ENCODE measurements around the gene PKMYT1. TPM values are rescaled to one million over a fixed set of nuclear protein-coding genes. Genes with fewer than 3 reads are reported as not detected.

The PKMYT1 gene
- polyA plus RNA-seq, 1 of the 3 experiments (the other 2 are of a cell fraction), result 8.5 TPM

DNA sequence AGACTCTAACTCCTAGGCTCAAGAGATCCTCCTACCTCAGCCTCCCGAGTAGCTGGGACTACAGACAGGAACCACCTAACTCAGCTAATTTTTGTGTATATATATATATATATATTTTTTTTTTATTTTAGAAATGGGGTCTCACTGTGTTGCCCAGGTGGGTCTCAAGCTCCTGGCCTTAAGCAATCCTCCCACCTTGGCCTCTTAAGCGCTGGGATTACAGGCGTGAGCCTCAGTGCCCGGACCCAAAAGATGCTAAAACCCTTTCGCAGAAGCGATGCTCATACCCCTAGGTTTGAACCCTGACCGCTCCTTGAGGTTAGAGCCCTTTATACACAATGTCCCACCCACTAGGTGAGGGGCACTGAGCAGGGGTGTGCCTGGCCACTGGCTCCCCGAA, 30.3 kb upstream of the PKMYT1 start:
- H3K9me2 ChIP-seq, result no peaks in the 10 kb centered on the region
- no peaks in the 10 kb centered on the region for H3K9me3 ChIP-seq
- ChIA-PET CTCF (interaction anchor here (1.6 to 8.2 kb wide), 3 partner anchors 10 to 84 kb away, joined by 3 to 72 read pairs (median 10); partner anchors contain the start of genes CLDN6, HCFC1R1, THOC6 and TNFRSF12A), POLR2A (interaction anchor here (1.7 kb wide), 1 partner anchor 10 kb away, joined by 4 read pairs; the partner anchor contains the start of gene TNFRSF12A)
- no peak overlapping the region for H2AFZ ChIP-seq (ENCODE audit: low read depth)
- no peaks in the 10 kb centered on the region for H3K79me2 ChIP-seq (ENCODE audit: insufficient read depth)
- no peaks in the 10 kb centered on the region for H4K20me1 ChIP-seq (ENCODE audit: insufficient read depth)
- no peak overlapping the region for H3K4me2 ChIP-seq
- H3K27me3 ChIP-seq (ENCODE audit: insufficient read depth), result no peaks in the 10 kb centered on the region
- DNase-seq, result no peak
- 88% methylated on average over 7 of the region's 8 CpGs for WGBS (ENCODE audit: low lambda C conversion rate)
- no peak overlapping the region for H3K4me3 ChIP-seq (ENCODE audit: low read depth in 2 of 2, low read length in 1 of 2)
- no peaks in the 10 kb centered on the region for H3F3A ChIP-seq (replicated peaks; ENCODE audit: insufficient read depth)
- H3K4me1 ChIP-seq (ENCODE audit: control insufficient read depth in 1 of 2, insufficient read depth in 2 of 2, low read depth in 1 of 2, low read length in 1 of 2), result no peaks in the 10 kb centered on the region
- H3K9ac ChIP-seq, result no peak overlapping the region
- no peak overlapping the region for H3K27ac ChIP-seq (ENCODE audit: low read depth in 2 of 2, low read length in 1 of 2)
- H3K36me3 ChIP-seq (replicated peaks in 1 of 2; ENCODE audit: control insufficient read depth in 1 of 2, insufficient read depth in 2 of 2, low read length in 1 of 2), result no peaks in the 10 kb centered on the region
- TF ChIP-seq FOXJ3 (CRISPR knock-in tag; IDR thresholded peaks at IDR 0.05) (no peak), CHD2 (IDR thresholded peaks at IDR 0.05; ENCODE audit: low read length, partially characterized antibody) (no peak), RFX5 (IDR thresholded peaks at IDR 0.05; ENCODE audit: low read length) (no peak)

DNA sequence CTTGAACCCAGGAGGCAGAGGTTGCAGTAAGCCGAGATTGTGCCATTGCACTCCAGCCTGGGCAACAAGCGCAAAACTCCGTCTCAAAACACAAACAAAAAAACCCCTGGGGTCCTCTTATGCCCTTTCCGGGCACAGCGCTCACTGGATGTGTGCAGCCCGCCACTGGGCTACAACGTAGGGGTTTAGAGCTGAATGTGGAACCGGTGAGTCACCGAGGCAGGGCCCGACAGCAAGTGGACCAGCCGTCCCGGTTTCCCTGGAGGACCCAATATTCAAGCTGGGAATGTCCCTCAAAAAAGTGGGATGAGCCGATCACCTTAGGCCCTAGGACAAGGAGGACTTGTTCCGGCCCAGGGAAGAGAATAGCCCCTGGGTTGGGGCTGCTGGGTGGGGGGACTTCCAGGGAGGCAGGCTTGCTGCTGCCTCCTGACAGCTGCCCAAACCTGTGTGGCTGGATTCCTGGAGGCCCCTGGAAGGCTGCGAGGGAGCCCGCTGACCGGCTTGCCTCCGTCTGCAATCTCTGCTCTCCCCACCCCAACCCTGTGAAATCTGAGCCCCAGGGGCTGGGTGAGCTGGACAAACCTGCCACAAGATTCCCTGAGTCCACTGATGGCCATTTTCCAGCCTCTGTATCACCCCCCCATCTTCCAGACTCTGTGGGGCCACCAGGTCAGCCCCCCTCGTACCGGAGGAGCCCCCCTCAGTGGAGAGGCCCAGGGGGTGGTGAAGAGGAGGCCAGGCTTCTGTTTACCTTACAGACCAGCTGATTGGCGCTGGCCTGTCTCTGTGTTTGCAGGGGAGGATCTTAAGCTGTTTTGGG, 29.5 kb upstream of the PKMYT1 start:
- Histone ChIP-seq H4K20me1 (ENCODE audit: insufficient read depth) (no peaks in the 10 kb centered on the region), H3K9me3 (no peaks in the 10 kb centered on the region), H3K27me3 (ENCODE audit: insufficient read depth) (no peaks in the 10 kb centered on the region), H3K4me1 (ENCODE audit: control insufficient read depth in 1 of 2, insufficient read depth in 2 of 2, low read depth in 1 of 2, low read length in 1 of 2) (peaks cover 0 to 3% of the 10 kb centered on the region in 2 experiments; a peak in 1 of 4 replicates), H3K36me3 (replicated peaks in 1 of 2; ENCODE audit: control insufficient read depth in 1 of 2, insufficient read depth in 2 of 2, low read length in 1 of 2) (no peaks in the 10 kb centered on the region), H3K4me3 (ENCODE audit: low read depth in 2 of 2, low read length in 1 of 2) (no peak overlapping the region), H2AFZ (ENCODE audit: low read depth) (no peak overlapping the region), H3K79me2 (ENCODE audit: insufficient read depth) (no peaks in the 10 kb centered on the region), H3K4me2 (no peak overlapping the region), H3K9me2 (no peaks in the 10 kb centered on the region), H3F3A (replicated peaks; ENCODE audit: insufficient read depth) (no peaks in the 10 kb centered on the region), H3K27ac (ENCODE audit: low read depth in 2 of 2, low read length in 1 of 2) (no peak overlapping the region), H3K9ac (no peak overlapping the region)
- ChIA-PET POLR2A (interaction anchor here (1.7 kb wide), 1 partner anchor 11 kb away, joined by 4 read pairs; the partner anchor contains the start of gene TNFRSF12A), CTCF (interaction anchor here (0.5 to 8.2 kb wide), 6 partner anchors 11 to 83 kb away, joined by 3 to 72 read pairs (median 4); partner anchors contain the start of genes CLDN6, HCFC1R1, THOC6 and TNFRSF12A)
- DNase-seq, result no peak
- 83% methylated on average over 13 of the region's 21 CpGs for WGBS (ENCODE audit: low lambda C conversion rate)
- TF ChIP-seq RAD21 (IDR thresholded peaks at IDR 0.05; ENCODE audit: low read length) (no peak), CHD2 (IDR thresholded peaks at IDR 0.05; ENCODE audit: low read length, partially characterized antibody) (no peak), JUND (IDR thresholded peaks at IDR 0.05) (no peak), EP300 (IDR thresholded peaks at IDR 0.05; ENCODE audit: borderline replicate concordance in 1 of 2, low read depth in 1 of 2, low read length in 1 of 2) (no peak), NFIC (IDR thresholded peaks at IDR 0.05; ENCODE audit: borderline replicate concordance) (no peak), TEAD4 (IDR thresholded peaks at IDR 0.05; ENCODE audit: borderline replicate concordance, insufficient read depth) (no peak), SIN3A (IDR thresholded peaks at IDR 0.05; ENCODE audit: borderline replicate concordance, low read depth, low read length) (no peak), FOXM1 (IDR thresholded peaks at IDR 0.05; ENCODE audit: low read depth) (no peak), FOXJ3 (CRISPR knock-in tag; IDR thresholded peaks at IDR 0.05) (no peak), EZH2phosphoT487 (IDR thresholded peaks at IDR 0.05; ENCODE audit: borderline replicate concordance, low read depth) (no peak), SMC3 (IDR thresholded peaks at IDR 0.05; ENCODE audit: low read depth, low read length) (no peak)
- TF ChIP-seq, protein P1, sequence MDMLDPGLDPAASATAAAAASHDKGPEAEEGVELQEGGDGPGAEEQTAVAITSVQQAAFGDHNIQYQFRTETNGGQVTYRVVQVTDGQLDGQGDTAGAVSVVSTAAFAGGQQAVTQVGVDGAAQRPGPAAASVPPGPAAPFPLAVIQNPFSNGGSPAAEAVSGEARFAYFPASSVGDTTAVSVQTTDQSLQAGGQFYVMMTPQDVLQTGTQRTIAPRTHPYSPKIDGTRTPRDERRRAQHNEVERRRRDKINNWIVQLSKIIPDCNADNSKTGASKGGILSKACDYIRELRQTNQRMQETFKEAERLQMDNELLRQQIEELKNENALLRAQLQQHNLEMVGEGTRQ (IDR thresholded peaks at IDR 0.05; ENCODE audit: borderline replicate concordance, low read depth, low read length), result no peak
- TF ChIP-seq, protein P2, sequence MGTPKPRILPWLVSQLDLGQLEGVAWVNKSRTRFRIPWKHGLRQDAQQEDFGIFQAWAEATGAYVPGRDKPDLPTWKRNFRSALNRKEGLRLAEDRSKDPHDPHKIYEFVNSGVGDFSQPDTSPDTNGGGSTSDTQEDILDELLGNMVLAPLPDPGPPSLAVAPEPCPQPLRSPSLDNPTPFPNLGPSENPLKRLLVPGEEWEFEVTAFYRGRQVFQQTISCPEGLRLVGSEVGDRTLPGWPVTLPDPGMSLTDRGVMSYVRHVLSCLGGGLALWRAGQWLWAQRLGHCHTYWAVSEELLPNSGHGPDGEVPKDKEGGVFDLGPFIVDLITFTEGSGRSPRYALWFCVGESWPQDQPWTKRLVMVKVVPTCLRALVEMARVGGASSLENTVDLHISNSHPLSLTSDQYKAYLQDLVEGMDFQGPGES (IDR thresholded peaks at IDR 0.05; ENCODE audit: low read depth, low read length), result no peak
- TF ChIP-seq, protein P3, sequence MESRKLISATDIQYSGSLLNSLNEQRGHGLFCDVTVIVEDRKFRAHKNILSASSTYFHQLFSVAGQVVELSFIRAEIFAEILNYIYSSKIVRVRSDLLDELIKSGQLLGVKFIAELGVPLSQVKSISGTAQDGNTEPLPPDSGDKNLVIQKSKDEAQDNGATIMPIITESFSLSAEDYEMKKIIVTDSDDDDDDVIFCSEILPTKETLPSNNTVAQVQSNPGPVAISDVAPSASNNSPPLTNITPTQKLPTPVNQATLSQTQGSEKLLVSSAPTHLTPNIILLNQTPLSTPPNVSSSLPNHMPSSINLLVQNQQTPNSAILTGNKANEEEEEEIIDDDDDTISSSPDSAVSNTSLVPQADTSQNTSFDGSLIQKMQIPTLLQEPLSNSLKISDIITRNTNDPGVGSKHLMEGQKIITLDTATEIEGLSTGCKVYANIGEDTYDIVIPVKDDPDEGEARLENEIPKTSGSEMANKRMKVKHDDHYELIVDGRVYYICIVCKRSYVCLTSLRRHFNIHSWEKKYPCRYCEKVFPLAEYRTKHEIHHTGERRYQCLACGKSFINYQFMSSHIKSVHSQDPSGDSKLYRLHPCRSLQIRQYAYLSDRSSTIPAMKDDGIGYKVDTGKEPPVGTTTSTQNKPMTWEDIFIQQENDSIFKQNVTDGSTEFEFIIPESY (IDR thresholded peaks at IDR 0.05; ENCODE audit: borderline replicate concordance, low read depth), result no peak
- TF ChIP-seq, protein P4, sequence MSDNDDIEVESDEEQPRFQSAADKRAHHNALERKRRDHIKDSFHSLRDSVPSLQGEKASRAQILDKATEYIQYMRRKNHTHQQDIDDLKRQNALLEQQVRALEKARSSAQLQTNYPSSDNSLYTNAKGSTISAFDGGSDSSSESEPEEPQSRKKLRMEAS (IDR thresholded peaks at IDR 0.05; ENCODE audit: low read depth), result no peak
- TF ChIP-seq, protein P5, sequence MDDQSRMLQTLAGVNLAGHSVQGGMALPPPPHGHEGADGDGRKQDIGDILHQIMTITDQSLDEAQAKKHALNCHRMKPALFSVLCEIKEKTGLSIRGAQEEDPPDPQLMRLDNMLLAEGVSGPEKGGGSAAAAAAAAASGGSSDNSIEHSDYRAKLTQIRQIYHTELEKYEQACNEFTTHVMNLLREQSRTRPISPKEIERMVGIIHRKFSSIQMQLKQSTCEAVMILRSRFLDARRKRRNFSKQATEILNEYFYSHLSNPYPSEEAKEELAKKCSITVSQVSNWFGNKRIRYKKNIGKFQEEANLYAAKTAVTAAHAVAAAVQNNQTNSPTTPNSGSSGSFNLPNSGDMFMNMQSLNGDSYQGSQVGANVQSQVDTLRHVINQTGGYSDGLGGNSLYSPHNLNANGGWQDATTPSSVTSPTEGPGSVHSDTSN (IDR thresholded peaks at IDR 0.05), result no peak
- TF ChIP-seq, protein P6, sequence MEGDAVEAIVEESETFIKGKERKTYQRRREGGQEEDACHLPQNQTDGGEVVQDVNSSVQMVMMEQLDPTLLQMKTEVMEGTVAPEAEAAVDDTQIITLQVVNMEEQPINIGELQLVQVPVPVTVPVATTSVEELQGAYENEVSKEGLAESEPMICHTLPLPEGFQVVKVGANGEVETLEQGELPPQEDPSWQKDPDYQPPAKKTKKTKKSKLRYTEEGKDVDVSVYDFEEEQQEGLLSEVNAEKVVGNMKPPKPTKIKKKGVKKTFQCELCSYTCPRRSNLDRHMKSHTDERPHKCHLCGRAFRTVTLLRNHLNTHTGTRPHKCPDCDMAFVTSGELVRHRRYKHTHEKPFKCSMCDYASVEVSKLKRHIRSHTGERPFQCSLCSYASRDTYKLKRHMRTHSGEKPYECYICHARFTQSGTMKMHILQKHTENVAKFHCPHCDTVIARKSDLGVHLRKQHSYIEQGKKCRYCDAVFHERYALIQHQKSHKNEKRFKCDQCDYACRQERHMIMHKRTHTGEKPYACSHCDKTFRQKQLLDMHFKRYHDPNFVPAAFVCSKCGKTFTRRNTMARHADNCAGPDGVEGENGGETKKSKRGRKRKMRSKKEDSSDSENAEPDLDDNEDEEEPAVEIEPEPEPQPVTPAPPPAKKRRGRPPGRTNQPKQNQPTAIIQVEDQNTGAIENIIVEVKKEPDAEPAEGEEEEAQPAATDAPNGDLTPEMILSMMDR (IDR thresholded peaks at IDR 0.05), result no peak

Measured in SK-N-SH (cell line).